ENCODE data around the gene ZMYND11. TPM values are rescaled to one million over a fixed set of nuclear protein-coding genes. Genes with fewer than 3 reads are reported as not detected.

Gene ZMYND11
- total and polyA plus RNA-seq, 10 donors, result 20.3 to 65.3 (median 51.6) TPM

- no peak for DNase-seq
- no peaks in the 10 kb centered on the region for H3K27me3 ChIP-seq (replicated peaks in 1 of 7)
- no peaks in the 10 kb centered on the region for H3K9me3 ChIP-seq
- TF ChIP-seq POLR2A (IDR thresholded peaks at IDR 0.05) (no peak), POLR2AphosphoS5 (IDR thresholded peaks at IDR 0.05) (no peak)
- TF ChIP-seq, protein P1, sequence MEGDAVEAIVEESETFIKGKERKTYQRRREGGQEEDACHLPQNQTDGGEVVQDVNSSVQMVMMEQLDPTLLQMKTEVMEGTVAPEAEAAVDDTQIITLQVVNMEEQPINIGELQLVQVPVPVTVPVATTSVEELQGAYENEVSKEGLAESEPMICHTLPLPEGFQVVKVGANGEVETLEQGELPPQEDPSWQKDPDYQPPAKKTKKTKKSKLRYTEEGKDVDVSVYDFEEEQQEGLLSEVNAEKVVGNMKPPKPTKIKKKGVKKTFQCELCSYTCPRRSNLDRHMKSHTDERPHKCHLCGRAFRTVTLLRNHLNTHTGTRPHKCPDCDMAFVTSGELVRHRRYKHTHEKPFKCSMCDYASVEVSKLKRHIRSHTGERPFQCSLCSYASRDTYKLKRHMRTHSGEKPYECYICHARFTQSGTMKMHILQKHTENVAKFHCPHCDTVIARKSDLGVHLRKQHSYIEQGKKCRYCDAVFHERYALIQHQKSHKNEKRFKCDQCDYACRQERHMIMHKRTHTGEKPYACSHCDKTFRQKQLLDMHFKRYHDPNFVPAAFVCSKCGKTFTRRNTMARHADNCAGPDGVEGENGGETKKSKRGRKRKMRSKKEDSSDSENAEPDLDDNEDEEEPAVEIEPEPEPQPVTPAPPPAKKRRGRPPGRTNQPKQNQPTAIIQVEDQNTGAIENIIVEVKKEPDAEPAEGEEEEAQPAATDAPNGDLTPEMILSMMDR (IDR thresholded peaks at IDR 0.05 in 8 of 11, conservative IDR thresholded peaks at IDR 0.05 in 3 of 11), result peak in 2 of 11 experiments; percentile 10 to 24
- no peak overlapping the region for H3K4me3 ChIP-seq
- intact Hi-C loops (cut with DNase I; ENCODE audit: low total_unique reads), result no loop called here
- peaks cover 0 to 6% (median 2%) of the 10 kb centered on the region in 6 donors for H3K4me1 ChIP-seq
- H3K36me3 ChIP-seq, result peaks cover 0 to 25% (median 0%) of the 10 kb centered on the region in 6 donors
- 88 to 93% (median 91%) methylated on average over 9 of the region's 9 CpGs for WGBS, 5 donors
- H3K27ac ChIP-seq, result no peak overlapping the region
Observed at GRCh38 chr10:230758-231157, 95.5 kb downstream of the ZMYND11 start.

- peaks cover 0 to 32% (median 3%) of the 10 kb centered on the region in 6 donors for H3K36me3 ChIP-seq
- TF ChIP-seq, protein P1 (IDR thresholded peaks at IDR 0.05 in 8 of 11, conservative IDR thresholded peaks at IDR 0.05 in 3 of 11), result no peak
- TF ChIP-seq POLR2AphosphoS5 (IDR thresholded peaks at IDR 0.05) (no peak), POLR2A (IDR thresholded peaks at IDR 0.05) (no peak)
- no peaks in the 10 kb centered on the region for H3K27me3 ChIP-seq (replicated peaks in 1 of 7)
- no peak for DNase-seq
- peaks cover 0 to 12% (median 7%) of the 10 kb centered on the region in 6 donors for H3K4me1 ChIP-seq
- 93 to 97% (median 94%) methylated on average over 3 of the region's 3 CpGs for WGBS, 5 donors
- no peak overlapping the region for H3K4me3 ChIP-seq
- intact Hi-C loops (cut with DNase I; ENCODE audit: low total_unique reads), result no loop called here
- H3K9me3 ChIP-seq, result no peaks in the 10 kb centered on the region
- no peak overlapping the region for H3K27ac ChIP-seq
Observed at GRCh38 chr10:232061-232460, 96.8 kb downstream of the ZMYND11 start.

GRCh38 chr10:232878-233277 is 97.6 kb downstream of the ZMYND11 start:
- H3K27me3 ChIP-seq (replicated peaks in 1 of 7), result no peaks in the 10 kb centered on the region
- TF ChIP-seq, protein P1 (IDR thresholded peaks at IDR 0.05 in 8 of 11, conservative IDR thresholded peaks at IDR 0.05 in 3 of 11), result no peak
- TF ChIP-seq POLR2A (IDR thresholded peaks at IDR 0.05), result no peak
- no peak for TF ChIP-seq POLR2AphosphoS5 (IDR thresholded peaks at IDR 0.05)
- peaks cover 0 to 40% (median 6%) of the 10 kb centered on the region in 6 donors for H3K36me3 ChIP-seq
- H3K4me1 ChIP-seq, result peaks cover 0 to 12% (median 7%) of the 10 kb centered on the region in 6 donors
- no peak overlapping the region for H3K27ac ChIP-seq
- H3K9me3 ChIP-seq, result no peaks in the 10 kb centered on the region
- intact Hi-C loops (cut with DNase I; ENCODE audit: low total_unique reads), result no loop called here
- WGBS, 5 donors, result 95 to 97% (median 96%) methylated on average over 11 of the region's 11 CpGs
- no peak overlapping the region for H3K4me3 ChIP-seq
- no peak for DNase-seq

DNA sequence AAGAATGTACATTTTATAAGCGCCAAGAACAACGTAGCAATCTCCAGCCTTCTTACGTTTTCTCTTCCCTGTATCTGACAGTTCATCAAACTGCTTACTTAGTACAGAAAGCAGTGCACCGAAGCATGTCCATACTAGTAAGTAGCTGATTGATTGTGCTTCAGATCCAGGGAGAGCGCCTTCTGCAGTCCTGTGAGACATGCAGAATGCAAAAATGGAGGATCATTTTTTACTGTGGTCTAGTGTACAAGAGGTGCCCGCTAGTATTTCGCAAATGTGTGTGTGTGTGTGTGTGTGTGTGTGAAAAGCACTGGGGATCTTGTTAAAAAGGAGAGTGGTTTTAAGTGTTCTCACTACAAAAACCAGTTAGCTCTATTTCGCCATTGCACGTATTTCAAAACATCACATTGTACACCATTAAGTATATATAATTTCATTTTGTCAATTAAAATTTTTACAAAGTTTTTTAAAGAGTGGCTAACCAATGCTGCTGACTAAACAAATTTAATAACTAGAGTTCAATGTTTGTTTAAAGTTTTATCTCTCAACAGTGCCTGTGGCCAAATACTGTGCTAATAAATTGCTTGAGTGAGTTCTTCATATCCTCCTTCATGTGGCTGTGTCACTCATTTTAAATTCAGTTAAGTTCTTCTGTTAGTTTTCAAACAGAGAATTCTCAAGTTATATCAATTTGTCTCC is 99.6 kb downstream of the ZMYND11 start:
- H3K27me3 ChIP-seq (replicated peaks in 1 of 7), result no peaks in the 10 kb centered on the region
- peaks cover 0 to 12% (median 7%) of the 10 kb centered on the region in 6 donors for H3K4me1 ChIP-seq
- no peaks in the 10 kb centered on the region for H3K9me3 ChIP-seq
- TF ChIP-seq, protein P1 (IDR thresholded peaks at IDR 0.05 in 8 of 11, conservative IDR thresholded peaks at IDR 0.05 in 3 of 11), result no peak
- TF ChIP-seq POLR2AphosphoS5 (IDR thresholded peaks at IDR 0.05), result no peak
- TF ChIP-seq POLR2A (IDR thresholded peaks at IDR 0.05), result no peak
- H3K27ac ChIP-seq, result no peak overlapping the region
- H3K4me3 ChIP-seq, result no peak overlapping the region
- 78 to 94% (median 91%) methylated on average over 9 of the region's 9 CpGs for WGBS, 5 donors
- intact Hi-C loops (cut with DNase I; ENCODE audit: low total_unique reads), result no loop called here
- H3K36me3 ChIP-seq, result peaks cover 0 to 57% (median 11%) of the 10 kb centered on the region in 6 donors
- DNase-seq, result no peak
